HG03159 (cell line): Measurements from ENCODE around the gene FAM107B.
"Not testable (repeated sequence)": the region's sequence is repeated elsewhere in the genome, so short reads cannot be mapped to it uniquely, and the experiment has no call there.

Source experiments
- ATAC-seq: cut with Tn5 transposase; IDR thresholded peaks from one replicate; pipeline ENCODE4 v1.9.1; 2021; ENCODE audit warnings: mild to moderate bottlenecking, moderate library complexity; ENCODE audit not compliant: unreplicated experiment

Gene FAM107B

DNA sequence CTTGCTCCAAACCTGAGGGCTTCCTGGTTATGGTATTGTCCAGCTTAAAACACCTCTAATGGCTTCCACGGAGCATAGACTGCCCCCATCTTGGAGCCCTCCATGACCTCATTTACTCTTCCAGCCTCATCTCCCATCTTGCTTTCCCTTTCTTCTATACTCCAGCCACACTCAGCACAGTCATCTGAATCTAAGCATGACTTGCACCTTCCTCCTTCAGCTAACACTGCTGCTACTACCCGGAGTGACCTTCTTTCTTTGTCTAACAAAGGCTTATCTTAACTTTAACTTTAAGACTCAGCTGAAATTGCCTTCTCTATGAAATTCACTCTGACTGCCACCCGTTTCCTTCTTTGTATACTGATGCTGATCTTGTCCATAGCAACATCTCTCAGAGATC is 135.1 kb downstream of the FAM107B start:
- no peak for ATAC-seq

DNA sequence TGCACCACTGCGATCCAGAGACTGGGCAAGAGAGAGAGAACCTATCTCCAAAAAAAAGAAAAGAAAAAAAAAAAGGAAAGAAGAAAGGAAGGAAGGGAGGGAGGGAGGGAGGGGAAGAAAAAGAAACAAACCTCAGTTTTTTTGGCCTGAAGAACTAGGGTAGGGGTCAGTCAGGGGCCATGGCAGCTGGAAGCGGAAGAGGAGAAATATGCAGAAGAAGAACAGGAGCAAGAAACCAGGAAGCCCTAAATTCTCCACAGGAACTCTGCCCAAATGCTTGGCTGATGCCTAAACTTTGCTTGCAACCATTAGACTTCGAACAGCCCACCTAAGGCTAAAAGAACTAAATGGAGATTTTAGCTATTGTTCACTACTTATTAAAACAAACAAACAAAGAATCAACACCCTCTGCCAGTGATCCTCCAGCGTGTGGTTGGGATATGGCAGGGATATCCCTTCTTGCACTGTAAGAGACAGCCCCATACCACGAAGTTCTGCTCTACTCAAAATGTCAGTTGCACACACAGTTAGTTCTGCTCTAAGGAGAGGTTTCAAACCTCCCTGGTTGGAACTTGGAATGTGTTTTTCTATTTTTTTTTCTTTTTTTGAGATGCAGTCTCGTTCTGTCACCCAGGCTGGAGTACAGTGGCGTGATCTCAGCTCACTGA is 139.5 kb downstream of the FAM107B start:
- no peak for ATAC-seq

DNA sequence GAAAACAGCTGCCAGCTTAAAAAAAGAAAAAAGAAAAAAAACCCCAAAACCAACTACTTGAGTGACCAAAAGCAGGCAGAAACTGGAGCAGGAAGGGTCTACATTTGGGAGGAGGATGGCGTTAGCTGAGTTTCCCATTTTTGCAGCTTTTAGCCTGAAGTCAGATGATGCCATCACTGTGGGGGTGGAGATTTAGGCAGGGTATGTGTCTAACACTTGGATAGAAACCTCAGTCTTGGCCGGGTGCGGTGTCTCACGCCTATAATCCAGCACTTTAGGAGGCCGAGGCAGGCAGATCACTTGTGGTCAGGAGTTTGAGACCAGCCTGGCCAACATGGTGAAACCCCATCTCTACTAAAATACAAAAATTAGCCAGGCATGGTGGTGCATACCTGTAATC is 140.1 kb downstream of the FAM107B start:
- ATAC-seq: not testable (repeated sequence)

DNA sequence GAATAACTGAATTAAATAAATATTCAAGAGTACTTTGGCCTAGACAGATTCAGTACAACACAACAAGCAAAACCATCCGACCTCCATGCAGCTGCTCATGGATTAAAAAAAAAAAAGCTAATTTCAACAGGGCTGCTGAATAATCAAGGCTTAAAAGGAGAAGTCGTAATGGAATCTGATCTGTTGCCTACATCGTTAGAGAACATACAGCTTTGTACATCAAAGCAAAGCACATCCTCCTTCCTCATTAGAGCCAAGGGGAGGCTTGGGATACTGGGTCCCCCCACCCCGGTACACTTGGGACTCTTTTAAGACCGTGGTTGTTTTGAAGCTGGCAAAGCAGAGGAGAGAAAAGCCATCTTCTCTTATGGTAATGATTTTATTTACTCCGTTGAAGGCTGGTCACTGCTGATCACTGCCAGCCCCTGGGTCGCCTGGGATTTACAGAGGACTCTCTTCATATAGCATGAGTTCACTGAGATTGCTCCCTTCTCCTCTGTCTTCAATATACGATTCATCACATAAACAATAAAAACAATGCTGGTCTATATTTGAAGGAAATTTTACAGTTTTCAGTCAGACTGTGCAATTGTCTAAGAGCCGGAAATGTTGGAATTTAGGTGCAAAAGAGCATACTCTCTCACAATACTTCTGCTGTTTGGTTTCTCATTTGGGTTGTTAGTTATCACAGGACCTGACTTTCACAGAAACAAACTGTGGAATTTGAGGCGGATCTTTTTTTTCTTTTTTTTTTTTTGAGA is 148.8 kb downstream of the FAM107B start:
- no peak for ATAC-seq

DNA sequence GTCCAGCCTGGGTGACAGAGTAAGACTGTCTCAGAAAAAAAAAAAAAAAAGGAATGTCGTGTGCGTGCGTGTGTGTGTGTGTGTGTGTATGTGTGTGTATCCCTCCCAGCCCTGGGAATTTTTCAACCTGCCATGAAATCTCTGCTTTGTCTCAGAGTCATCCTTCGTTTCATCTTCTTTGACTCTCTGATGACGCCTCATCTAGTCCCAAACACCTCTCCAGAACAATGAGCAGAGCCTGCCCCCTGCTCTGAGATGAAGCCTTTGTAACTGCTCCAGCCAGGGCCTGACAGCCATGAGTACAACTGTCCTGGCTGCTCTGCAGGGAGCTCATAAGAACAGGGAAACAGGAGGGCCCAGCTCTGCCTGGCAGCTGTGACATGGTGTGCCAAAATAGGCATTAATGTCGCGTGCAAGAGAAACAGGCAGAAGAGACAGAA is 149.5 kb downstream of the FAM107B start:
- ATAC-seq: no peak

DNA sequence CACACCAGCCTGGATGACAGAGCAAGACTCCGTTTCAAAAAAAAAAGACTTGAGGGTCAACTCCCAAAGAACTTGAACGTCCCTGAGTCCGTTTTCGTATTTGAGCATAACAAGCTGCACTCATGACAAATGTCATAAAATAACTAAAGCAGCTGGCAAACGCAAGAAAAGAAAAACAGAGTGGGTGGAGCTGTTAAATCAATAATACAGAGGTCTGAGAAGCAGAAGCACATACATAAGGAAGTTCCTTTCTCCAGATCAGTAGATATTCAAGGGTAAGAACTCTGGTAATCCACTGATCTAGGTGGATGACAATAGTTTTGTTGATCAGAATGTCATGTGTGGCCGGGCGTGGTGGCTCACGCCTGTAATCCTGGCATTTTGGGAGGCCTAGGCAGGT is 150.1 kb downstream of the FAM107B start:
- ATAC-seq: no peak

DNA sequence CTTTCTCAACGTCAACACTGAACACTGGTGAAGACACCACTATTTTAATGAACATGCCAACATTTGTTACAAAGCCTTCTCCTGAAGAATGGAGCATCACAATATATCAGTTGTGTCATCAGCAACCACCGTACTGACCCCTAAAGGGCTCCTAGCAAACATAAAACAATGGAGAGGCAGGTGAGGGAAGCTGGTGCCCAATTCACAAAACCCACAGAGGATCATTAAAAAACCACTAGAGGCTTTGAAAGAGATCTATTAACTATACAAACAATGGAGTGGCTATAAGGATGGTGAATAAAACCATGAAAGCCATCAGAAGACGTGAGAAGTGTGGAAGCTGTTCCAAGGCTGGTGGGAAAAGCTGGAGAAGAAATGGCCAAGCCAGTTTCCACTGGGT is 150.8 kb downstream of the FAM107B start:
- no peak for ATAC-seq

DNA sequence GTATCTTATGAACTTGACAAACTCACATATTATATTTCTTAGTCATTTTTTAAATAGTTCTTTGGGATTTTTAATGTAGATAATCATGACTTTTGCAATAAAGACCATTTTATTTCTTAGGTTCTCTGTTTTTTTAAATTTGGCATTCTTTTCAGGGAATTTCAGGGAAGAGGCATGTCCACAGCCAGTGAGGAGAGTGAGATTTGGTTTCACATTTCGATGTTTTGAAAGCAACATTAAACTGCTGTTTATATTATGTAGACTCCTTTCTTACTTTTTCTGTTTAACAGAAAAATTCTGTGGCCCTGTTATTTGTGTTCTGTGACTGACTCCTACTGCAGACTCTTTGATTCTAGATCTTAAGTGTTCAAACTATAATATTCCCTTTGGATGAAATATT is 153.7 kb downstream of the FAM107B start:
- ATAC-seq: no peak

DNA sequence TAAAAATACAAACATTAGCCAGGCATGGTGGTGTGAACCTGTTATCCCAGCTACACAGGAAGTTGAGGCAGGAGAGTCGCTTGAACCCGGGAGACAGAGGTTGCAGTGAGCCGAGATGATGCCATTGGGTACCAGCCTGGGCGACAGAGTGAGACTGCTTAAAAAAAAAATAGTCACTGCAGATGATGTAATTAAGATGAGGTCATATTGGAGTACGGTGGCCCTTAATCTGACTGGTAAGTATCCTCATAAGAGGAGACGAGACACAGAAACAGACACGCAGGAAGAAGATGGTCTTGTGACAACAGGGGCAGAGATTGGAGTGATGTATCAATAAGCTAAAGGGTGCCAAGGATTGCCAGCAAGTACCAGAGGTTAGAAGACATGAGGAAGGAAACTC is 156.0 kb downstream of the FAM107B start:
- no peak for ATAC-seq

DNA sequence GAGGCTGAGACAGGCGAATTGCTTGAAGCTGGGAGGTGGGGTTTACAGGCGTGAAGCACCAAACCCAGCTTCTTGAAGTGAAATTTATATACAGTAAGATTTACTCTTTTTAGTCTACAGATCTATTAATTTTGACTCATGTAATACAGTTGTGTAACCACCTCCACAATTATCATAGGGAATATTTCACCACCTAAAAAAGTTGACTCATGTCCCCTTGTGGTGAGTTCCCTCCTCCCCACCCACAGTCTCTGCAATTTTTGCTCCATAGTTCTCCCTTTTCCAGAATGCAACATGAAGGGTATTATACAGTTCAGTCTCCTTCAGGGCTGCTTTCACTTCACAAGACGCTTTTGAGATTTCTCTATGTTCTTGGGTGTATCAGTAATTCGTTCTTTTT is 156.8 kb downstream of the FAM107B start:
- ATAC-seq: no peak

DNA sequence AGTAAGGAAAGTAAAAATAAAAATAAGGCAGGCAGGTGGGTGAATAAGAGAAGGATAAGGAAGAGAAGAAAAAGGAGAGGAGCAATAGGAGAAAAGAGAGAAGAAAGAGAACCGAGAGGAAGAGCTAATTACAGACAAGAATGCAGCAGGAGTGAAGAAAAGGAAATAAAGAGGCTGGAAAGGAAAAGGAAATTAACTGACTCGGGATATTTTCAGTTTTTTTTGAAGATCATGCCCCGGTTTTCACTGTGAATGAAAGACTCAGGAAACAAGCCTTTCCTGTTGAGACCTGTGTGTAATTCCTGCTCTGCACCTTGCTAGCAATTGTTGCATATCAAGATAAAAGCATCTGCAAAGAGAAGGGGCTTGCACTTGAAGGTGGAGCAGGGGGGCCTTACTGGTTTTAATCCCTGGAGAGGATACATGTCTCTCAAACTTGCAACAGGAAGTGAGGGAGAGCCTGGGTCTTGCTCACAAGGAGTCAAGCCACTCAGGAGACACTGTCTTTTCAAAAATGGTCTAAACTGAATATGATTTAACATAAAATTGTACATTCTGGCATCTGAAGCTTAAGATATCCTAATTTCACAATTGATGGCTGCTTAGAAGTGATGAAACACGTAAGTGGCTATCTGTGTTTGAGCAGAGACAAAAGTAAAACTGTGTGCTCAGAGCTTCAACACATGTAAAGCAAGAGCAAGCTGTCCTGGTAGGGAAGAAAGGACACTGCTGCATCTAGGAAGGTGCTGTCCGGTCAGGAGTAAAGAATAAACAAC is 157.6 kb downstream of the FAM107B start:
- ATAC-seq: no peak

DNA sequence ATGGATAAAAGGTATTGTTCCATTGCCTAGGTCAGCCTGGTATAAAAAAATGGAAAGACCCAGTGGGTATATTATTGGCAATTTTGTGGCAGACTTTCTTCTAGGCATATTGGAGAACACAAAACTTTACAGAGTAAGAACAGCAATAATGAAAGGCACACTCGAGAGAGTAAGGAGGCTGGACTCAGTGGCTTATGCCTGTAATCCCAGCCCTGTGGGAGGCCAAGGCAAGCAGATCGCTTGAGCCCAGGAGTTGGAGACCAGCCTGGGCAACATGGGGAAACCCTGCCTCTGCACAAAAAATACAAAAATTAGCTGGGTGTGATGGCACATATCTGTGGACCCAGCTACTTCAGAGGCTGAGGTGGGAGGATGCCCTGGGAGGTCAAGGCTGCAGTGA is 158.2 kb downstream of the FAM107B start:
- no peak for ATAC-seq

DNA sequence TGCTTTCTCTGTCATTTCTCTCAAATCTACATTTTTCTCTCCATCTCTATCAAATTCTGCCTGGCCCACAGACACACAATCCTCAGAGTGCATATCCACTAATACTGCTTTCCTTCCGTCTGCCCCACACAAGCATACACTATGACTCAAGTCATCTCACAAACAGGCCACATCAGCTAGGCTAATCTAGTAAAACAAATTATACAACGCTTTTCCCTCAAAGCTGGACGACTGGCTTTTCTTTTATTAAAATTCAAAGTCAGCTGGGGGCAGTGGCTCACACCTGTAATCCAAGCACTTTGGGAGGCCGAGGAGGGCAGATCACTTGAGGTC is 161.1 kb downstream of the FAM107B start:
- ATAC-seq: no peak

DNA sequence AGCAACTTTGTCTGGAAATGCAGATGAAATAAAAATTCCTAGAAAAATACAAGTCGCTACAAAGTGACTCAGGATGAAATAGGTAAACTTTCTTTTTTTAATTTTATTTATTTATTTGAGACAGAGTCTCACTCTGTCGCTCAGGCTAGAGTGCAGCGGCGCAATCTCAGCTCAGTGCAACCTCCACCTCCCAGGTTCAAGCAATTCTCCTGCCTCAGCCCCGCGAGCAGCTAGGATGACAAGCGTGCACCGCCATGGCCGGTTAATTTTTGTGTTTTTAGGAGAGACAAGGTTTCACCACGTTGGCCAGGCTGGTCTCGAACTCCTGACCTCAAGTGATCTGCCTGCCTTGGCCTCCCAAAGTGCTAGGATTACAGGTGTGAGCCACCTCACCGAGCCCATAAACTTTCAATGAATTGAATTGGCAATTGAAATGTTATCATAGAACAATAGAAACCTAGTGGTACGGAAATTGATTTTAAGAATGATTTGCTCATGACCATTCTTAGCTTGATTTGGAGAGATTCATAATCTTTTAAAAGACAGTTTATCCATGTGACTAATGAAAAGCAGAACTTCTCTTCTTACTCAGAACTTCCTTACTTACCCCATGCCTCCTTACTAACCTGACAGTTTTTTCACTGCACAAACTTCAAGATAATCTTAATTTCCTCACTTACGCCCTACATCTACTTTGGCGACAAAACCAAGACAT is 161.7 kb downstream of the FAM107B start:
- ATAC-seq: no peak

DNA sequence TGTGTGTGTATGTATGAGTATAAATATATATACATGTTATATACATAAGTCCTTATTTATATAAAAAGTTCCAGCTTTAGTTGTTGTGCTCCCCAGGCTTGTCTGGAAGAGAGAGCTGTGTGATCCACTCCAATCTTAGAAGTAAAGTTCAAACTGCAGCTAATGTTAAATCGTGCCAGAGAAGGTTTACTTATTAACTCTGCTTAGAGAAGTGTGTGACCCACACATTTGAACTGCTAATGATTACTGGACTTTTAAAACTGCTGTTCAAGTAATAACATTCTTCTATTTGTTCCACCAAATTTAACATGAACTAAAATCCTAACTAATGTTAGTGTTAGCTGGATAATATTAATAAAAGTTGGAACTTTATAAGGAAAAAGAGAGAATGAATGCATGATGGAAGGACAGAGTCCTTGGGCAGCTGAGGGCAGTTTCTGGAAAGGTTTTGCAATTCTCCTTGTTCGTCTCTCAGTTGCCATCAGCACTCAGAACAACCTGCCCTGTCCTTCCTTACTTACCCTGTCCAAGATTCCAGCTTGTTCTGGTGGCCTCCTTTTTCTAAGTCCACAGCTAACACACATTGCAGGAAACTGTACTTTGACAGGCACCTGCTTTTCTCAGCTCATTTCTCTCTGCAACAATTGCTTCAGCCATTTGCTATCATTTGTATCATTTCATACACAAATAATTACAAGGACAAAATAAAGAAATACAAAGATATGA is 162.6 kb downstream of the FAM107B start:
- ATAC-seq: no peak

DNA sequence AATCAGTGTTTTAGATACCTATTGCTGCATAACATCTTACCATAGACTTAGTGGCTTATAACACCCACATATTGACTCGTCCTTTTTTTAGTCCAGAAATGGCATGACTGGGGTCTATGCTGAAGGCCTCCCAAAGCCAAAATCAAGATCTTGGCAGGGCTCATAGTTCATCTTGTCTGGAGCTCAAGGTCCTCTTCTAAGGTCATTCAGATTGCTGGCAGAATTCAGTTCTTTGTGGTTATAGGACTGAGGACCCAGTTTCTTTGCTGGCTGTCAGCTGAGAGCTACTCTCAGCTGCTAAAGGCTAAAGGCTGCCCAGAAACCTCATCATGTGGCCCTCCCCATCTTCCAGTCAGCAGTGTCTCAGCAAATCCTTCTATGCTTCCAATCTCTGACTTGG is 165.5 kb downstream of the FAM107B start:
- no peak for ATAC-seq

DNA sequence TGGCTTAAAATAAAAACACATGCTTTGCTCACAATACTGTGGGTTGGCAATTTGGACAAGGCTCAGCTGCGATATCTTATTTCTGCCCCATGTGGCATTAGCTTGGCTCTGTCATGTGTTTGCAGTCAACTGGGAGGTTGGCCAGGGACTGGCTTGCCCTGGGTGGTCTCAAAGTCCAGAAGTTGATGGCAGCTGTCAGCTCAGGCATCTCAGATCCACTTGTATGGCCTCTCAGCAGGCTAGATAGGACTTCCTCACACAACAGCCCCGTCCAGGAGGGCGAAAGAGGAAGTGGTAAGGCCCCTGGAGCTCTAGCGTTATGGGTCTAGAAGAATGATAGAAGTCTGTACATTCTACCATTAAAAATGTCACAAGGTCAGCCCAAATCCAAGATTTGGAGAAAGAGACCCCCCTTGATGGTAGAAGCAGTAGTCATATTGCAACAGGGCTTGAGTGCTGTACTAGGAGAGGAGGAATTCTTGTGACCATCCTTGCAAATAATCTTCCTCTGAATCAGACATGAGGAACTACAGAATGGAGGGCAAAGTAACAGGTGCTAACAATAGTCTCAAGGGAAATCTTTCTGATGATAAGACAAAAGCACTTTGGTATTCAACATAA is 166.2 kb downstream of the FAM107B start:
- peak; percentile 46 for ATAC-seq

DNA sequence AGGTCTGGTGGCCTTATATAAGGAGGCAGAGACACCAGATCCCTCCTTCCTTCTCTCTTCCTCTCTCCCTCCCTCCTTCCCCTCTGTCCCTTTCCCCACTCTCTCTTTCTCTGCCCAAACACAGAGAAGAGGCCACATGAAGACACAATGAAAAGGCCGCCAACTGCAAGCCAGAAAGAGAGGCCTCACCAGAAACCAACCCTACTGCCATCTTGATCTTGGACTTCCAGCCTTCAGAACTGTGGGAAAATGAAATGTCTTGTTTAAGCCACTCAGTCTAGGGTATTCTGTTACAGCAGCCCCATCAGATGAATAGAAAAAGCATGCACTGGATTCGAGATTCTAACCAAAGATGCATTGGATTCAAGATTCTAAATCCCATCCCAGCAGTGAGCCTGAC is 168.1 kb downstream of the FAM107B start:
- ATAC-seq: no peak

DNA sequence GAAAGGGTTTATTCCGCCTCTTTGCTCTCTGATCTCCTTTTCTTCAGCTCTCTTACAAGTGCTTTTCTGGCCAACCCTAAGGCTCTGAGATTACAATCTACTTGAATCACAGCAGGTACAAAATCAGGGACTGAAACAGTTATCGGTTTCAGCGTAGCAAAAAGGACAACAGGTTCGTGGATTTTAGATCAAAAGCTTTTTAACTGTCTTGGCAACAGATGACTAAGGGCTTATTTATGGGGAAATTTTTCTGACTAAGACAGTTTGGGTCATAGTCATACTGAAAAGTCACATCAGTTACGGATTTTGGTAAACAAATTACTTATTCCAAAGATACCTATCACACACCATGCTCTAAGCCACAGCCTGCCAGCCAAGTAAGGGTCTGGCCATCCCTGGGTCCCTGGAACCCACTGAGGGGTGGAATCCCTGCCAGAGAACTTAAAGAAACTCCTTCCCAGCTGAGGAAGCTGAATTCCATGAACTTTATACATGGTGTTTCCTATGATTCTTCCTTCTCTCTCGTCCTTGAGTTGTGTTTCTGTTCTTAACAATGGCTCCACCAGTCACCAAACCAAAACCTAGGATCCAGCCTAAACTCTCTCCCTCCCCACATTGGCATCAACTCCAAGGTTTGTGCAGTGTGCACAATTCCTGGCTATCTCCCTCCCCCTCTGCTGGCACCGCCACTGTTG is 169.3 kb downstream of the FAM107B start:
- peak; percentile 40 for ATAC-seq
